ENCODE measurements around the gene DHRS3.
"Not testable (repeated sequence)": the region's sequence is repeated elsewhere in the genome, so short reads cannot be mapped to it uniquely, and the experiment has no call there.

The DHRS3 gene

DNA sequence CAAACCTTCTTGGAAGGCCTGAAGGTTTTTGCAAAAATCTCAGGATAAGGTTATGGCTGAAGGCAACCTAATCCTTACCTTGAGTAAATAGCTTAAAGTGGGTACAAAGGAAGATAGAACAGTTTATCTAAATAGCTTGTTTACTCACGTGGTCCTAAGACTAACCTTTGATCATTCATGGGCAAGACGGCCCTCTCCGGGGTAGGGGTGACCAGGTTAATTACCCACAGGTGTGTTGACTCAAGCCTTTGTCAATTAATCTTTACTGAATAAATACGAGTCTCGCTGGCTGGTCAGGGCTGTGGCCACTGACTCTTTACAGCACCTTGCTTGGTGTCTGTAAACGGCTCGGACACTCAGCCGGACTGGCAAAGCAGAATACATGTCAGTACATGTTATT lies 36.6 kb upstream of the DHRS3 start:
- H3K4me1 ChIP-seq (ENCODE audit: control insufficient read depth, insufficient read depth, low read length), result no peaks in the 10 kb centered on the region
- H3K36me3 ChIP-seq (ENCODE audit: control insufficient read depth, insufficient read depth, low read length), result no peaks in the 10 kb centered on the region
- H3K9ac ChIP-seq (ENCODE audit: low read depth, low read length), result no peak overlapping the region
- no peak overlapping the region for H3K4me3 ChIP-seq (ENCODE audit: low read depth, low read length)
- H3K27me3 ChIP-seq (ENCODE audit: control insufficient read depth, insufficient read depth, low read length), result no peaks in the 10 kb centered on the region; the same call in 1 of the 2 replicates
- no peaks in the 10 kb centered on the region; the same call in 1 of the 2 replicates for H3K9me3 ChIP-seq (ENCODE audit: control insufficient read depth, insufficient read depth, low read length)
- no peak overlapping the region for H3K27ac ChIP-seq (ENCODE audit: low read depth, low read length)

DNA sequence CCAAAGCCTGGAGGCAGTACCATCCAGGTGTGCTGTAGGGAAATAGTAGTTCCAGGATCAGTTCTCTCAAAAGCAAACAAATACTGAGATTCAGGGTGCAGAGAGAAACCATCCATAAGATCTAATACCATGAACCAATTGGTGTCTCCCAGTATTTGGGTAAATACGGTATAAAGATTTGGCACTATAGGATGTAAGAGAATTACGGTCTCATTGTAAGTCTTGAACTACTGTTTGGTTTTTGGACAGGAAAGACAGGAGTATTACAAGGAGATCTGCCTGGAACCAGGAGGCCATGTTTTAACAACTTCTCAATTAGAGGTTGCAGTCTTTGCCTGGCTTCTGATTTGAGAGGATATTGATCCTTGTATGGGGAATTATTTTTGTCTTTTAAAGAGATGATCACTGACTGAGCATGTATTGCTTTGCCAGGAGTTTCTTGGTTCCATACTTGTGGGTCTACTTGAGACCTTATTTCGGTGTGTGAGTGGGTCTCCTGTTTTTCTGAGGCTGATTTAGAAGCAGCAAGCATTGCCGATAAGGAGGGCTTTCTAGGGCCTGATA lies 36.1 kb upstream of the DHRS3 start:
- no peaks in the 10 kb centered on the region; the same call in 1 of the 2 replicates for H3K27me3 ChIP-seq (ENCODE audit: control insufficient read depth, insufficient read depth, low read length)
- no peak overlapping the region for H3K9ac ChIP-seq (ENCODE audit: low read depth, low read length)
- H3K9me3 ChIP-seq (ENCODE audit: control insufficient read depth, insufficient read depth, low read length), result no peaks in the 10 kb centered on the region; the same call in 1 of the 2 replicates
- no peaks in the 10 kb centered on the region for H3K4me1 ChIP-seq (ENCODE audit: control insufficient read depth, insufficient read depth, low read length)
- H3K4me3 ChIP-seq (ENCODE audit: low read depth, low read length), result no peak overlapping the region
- no peaks in the 10 kb centered on the region for H3K36me3 ChIP-seq (ENCODE audit: control insufficient read depth, insufficient read depth, low read length)
- no peak overlapping the region for H3K27ac ChIP-seq (ENCODE audit: low read depth, low read length)

DNA sequence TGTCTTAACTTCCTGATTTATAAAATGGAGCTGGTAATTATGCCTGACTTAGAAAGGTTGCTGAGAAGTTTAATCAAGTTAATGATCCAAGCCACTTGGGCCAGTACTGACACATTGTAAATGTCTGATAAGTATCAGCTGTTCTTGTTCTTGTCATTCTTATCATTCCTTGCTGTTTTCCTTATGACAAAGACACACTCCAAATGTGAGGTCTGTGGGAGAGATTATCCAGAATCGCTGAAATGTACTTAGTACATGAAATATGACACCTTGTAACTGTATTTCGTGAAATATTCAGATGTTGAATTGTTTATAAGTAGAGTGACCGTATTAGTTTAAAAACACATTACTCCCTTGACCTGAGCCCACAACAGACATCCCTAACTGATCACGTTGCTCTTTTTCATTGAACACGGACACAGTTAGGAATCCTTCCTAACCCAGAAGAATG lies 32.0 kb upstream of the DHRS3 start:
- Histone ChIP-seq H3K27me3 (ENCODE audit: control insufficient read depth, insufficient read depth, low read length) (no peaks in the 10 kb centered on the region; the same call in 1 of the 2 replicates), H3K36me3 (ENCODE audit: control insufficient read depth, insufficient read depth, low read length) (no peaks in the 10 kb centered on the region)

DNA sequence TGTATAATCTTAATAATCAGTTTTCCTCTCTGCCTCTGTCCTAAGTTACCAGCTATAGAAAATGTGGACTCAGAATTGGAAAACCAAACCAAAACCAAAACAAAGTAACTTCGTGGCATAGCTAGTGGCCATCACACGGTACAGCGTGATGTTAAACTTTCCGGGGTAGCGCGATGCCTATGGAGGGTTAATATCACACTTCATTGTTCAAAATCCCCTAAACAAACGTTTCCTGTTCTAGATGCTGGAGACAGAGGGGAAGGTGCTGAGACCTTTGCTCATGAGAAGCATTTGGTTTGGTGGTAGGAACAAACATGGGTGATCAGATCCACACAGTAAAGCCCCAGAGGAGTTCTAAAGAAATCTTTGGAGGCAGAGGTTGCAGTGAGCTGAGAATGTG lies 30.7 kb upstream of the DHRS3 start:
- no peaks in the 10 kb centered on the region for H3K36me3 ChIP-seq (ENCODE audit: control insufficient read depth, insufficient read depth, low read length)
- no peak overlapping the region for H3K27ac ChIP-seq (ENCODE audit: low read depth, low read length)
- H3K4me3 ChIP-seq (ENCODE audit: low read depth, low read length), result no peak overlapping the region
- no peak overlapping the region for H3K9ac ChIP-seq (ENCODE audit: low read depth, low read length)
- H3K4me1 ChIP-seq (ENCODE audit: control insufficient read depth, insufficient read depth, low read length), result no peaks in the 10 kb centered on the region
- H3K9me3 ChIP-seq (ENCODE audit: control insufficient read depth, insufficient read depth, low read length), result no peaks in the 10 kb centered on the region
- no peaks in the 10 kb centered on the region; the same call in 1 of the 2 replicates for H3K27me3 ChIP-seq (ENCODE audit: control insufficient read depth, insufficient read depth, low read length)

More for the DNA sequence above, 32.0 kb upstream of the DHRS3 start:
- Histone ChIP-seq H3K27ac (ENCODE audit: low read depth, low read length) (no peak overlapping the region), H3K9me3 (ENCODE audit: control insufficient read depth, insufficient read depth, low read length) (no peaks in the 10 kb centered on the region; the same call in 1 of the 2 replicates), H3K9ac (ENCODE audit: low read depth, low read length) (no peak overlapping the region), H3K4me3 (ENCODE audit: low read depth, low read length) (no peak overlapping the region), H3K4me1 (ENCODE audit: control insufficient read depth, insufficient read depth, low read length) (no peaks in the 10 kb centered on the region)

DNA sequence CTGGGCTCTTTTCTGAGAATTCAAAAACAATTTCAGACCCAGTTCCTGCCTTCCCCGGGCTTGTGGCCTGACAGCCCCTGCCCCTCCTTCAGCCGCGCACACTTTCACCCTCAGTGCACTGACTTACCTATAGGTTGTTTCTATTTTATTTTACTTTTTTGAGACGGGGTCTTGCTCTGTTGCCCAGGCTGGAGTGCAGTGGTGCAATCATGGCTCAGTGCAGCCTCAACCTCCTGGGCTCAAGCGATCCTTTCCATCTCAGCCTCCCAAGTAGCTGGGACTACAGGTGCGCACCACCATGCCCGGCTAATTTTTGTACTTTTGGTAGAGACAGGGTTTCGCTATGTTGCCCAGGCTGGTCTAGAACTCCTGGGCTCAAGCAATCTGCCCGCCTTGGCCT lies 27.4 kb upstream of the DHRS3 start:
- not testable (repeated sequence) for H3K27ac ChIP-seq (ENCODE audit: low read depth, low read length); H3K9ac ChIP-seq (ENCODE audit: low read depth, low read length); H3K27me3 ChIP-seq (ENCODE audit: control insufficient read depth, insufficient read depth, low read length); H3K4me3 ChIP-seq (ENCODE audit: low read depth, low read length); H3K36me3 ChIP-seq (ENCODE audit: control insufficient read depth, insufficient read depth, low read length); H3K4me1 ChIP-seq (ENCODE audit: control insufficient read depth, insufficient read depth, low read length)
- H3K9me3 ChIP-seq (ENCODE audit: control insufficient read depth, insufficient read depth, low read length), result peaks cover 11% of the 10 kb centered on the region

DNA sequence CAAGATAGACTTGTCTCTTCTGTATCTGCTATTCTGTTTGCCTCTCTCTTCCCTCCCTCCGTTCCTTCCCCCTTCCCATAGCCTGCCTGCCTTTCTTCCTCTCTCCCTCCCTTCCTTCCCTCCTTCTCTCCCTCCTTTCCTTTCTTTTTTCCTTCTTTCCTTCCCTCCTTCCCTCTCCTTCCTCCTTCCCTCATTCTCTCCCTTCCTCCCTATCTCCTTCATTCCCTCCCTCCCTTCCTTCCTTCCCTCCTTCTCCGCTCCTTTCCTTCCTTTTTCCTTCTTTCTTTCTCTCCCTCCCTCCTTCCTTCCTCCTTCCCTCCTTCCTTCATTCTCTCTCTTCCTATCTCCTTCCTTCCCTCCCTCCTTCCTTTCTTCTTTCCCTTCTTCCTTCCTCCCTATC lies 26.8 kb upstream of the DHRS3 start:
- Histone ChIP-seq H3K27me3 (ENCODE audit: control insufficient read depth, insufficient read depth, low read length) (no peaks in the 10 kb centered on the region), H3K4me3 (ENCODE audit: low read depth, low read length) (no peak overlapping the region), H3K36me3 (ENCODE audit: control insufficient read depth, insufficient read depth, low read length) (no peaks in the 10 kb centered on the region), H3K9ac (ENCODE audit: low read depth, low read length) (no peak overlapping the region), H3K4me1 (ENCODE audit: control insufficient read depth, insufficient read depth, low read length) (no peaks in the 10 kb centered on the region), H3K27ac (ENCODE audit: low read depth, low read length) (no peak overlapping the region), H3K9me3 (ENCODE audit: control insufficient read depth, insufficient read depth, low read length) (peaks cover 17% of the 10 kb centered on the region)

DNA sequence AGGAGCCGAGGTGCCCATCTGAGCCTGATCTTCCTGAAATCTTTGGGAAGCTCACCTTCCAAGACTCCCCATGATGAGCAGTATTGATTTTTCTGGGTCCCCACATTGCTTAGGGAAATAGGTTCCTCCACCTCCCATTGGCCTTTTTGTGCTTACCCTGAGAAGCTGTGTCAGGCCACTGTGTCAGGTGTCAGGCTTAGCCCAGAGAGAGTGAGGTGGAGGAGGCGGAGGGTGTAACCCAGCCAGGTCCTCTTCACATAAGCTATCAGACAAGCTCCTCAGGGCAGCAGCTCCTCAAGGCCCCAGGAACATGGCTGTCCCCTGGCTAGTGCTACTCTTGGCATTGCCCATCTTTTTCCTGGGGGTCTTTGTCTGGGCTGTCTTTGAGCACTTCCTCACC lies 26.2 kb upstream of the DHRS3 start:
- peaks cover 22% of the 10 kb centered on the region for H3K9me3 ChIP-seq (ENCODE audit: control insufficient read depth, insufficient read depth, low read length)

DNA sequence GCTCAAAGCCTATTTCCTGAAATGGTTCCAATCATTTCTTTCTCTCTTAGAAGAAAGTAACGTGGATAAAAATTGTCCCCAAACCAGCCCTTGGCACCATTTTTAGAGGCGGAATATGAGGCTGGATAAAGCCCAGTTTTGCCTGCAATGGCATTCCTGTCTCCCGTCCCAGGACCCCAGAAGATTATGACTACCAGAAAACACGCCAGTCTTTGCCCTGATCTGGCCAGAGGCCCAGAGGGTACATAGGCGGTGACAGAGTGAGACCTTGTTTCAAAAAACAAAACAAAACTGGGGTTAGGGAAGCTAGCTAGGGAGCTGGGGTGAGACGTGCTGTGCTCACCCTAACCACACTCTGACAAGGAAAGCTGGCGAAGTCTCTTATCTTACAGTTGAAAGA lies 25.8 kb upstream of the DHRS3 start, which contains the start of gene AADACL4:
AADACL4 (plus strand) TSS at position 301 of the 400 bp plus-strand sequence. CDS start 462 bp downstream, outside the sequence.
- H3K4me3 ChIP-seq (ENCODE audit: low read depth, low read length), result no peak within 1 kb of the TSS

More for the DNA sequence above, 26.2 kb upstream of the DHRS3 start:
- no peaks in the 10 kb centered on the region for H3K36me3 ChIP-seq (ENCODE audit: control insufficient read depth, insufficient read depth, low read length)
- H3K27ac ChIP-seq (ENCODE audit: low read depth, low read length), result no peak overlapping the region
- no peak overlapping the region for H3K9ac ChIP-seq (ENCODE audit: low read depth, low read length)
- no peak overlapping the region for H3K4me3 ChIP-seq (ENCODE audit: low read depth, low read length)
- no peaks in the 10 kb centered on the region for H3K4me1 ChIP-seq (ENCODE audit: control insufficient read depth, insufficient read depth, low read length)
- H3K27me3 ChIP-seq (ENCODE audit: control insufficient read depth, insufficient read depth, low read length), result no peaks in the 10 kb centered on the region

DNA sequence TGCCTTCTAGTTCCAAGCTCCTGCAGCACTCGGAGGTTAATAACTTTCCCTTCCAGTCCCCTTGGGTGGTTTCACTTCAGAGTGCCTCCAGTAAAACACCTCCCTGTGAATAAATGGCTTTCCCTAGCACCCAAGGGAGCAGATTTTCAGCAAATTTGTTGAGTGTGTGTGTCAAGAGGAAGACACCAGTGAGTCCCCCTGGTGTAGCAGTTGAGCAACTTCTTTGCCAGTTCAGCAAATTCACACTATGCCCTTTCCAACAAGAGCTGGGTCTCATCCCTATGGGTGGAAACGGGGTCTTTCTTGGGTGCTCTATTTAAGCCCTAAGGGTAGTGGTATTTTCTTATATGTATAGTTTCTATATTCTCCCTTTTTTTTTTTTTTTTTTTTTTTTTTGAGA lies 25.1 kb upstream of the DHRS3 start:
- H3K27ac ChIP-seq (ENCODE audit: low read depth, low read length), result no peak overlapping the region
- H3K9me3 ChIP-seq (ENCODE audit: control insufficient read depth, insufficient read depth, low read length), result peaks cover 32% of the 10 kb centered on the region
- no peaks in the 10 kb centered on the region for H3K4me1 ChIP-seq (ENCODE audit: control insufficient read depth, insufficient read depth, low read length)
- H3K27me3 ChIP-seq (ENCODE audit: control insufficient read depth, insufficient read depth, low read length), result no peaks in the 10 kb centered on the region
- H3K36me3 ChIP-seq (ENCODE audit: control insufficient read depth, insufficient read depth, low read length), result no peaks in the 10 kb centered on the region
- no peak overlapping the region for H3K4me3 ChIP-seq (ENCODE audit: low read depth, low read length)
- H3K9ac ChIP-seq (ENCODE audit: low read depth, low read length), result no peak overlapping the region

More for the DNA sequence above, 25.8 kb upstream of the DHRS3 start, which contains the start of gene AADACL4:
- H3K9ac ChIP-seq (ENCODE audit: low read depth, low read length), result no peak within 1 kb of the TSS
- H3K9me3 ChIP-seq (ENCODE audit: control insufficient read depth, insufficient read depth, low read length), result peaks cover 27% of the 10 kb centered on the region
- no peak within 1 kb of the TSS for H3K27ac ChIP-seq (ENCODE audit: low read depth, low read length)
- no peaks in the 10 kb centered on the region for H3K27me3 ChIP-seq (ENCODE audit: control insufficient read depth, insufficient read depth, low read length)
- no peaks in the 10 kb centered on the region for H3K36me3 ChIP-seq (ENCODE audit: control insufficient read depth, insufficient read depth, low read length)
- H3K4me1 ChIP-seq (ENCODE audit: control insufficient read depth, insufficient read depth, low read length), result no peaks in the 10 kb centered on the region

DNA sequence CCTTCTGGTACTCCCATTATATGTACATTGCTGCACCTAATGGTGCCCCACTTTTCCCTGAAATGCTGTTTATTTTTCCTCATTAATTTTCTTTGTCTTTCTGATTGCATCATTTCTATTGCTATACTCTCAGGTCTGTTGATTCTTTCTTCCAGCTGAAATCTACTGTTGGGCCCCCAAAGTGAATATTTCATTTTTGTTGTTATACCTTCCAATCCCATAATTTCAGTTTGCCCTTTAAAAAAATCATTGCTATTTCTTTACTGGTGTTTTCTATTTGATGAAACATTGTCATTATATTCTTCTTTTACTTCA lies 22.9 kb upstream of the DHRS3 start:
- Histone ChIP-seq H3K4me3 (ENCODE audit: low read depth, low read length) (no peak overlapping the region), H3K27ac (ENCODE audit: low read depth, low read length) (no peak overlapping the region), H3K9me3 (ENCODE audit: control insufficient read depth, insufficient read depth, low read length) (peaks cover 36% of the 10 kb centered on the region), H3K36me3 (ENCODE audit: control insufficient read depth, insufficient read depth, low read length) (no peaks in the 10 kb centered on the region), H3K27me3 (ENCODE audit: control insufficient read depth, insufficient read depth, low read length) (no peaks in the 10 kb centered on the region), H3K9ac (ENCODE audit: low read depth, low read length) (no peak overlapping the region), H3K4me1 (ENCODE audit: control insufficient read depth, insufficient read depth, low read length) (peaks cover 9% of the 10 kb centered on the region; the same call in 1 of the 2 replicates)

DNA sequence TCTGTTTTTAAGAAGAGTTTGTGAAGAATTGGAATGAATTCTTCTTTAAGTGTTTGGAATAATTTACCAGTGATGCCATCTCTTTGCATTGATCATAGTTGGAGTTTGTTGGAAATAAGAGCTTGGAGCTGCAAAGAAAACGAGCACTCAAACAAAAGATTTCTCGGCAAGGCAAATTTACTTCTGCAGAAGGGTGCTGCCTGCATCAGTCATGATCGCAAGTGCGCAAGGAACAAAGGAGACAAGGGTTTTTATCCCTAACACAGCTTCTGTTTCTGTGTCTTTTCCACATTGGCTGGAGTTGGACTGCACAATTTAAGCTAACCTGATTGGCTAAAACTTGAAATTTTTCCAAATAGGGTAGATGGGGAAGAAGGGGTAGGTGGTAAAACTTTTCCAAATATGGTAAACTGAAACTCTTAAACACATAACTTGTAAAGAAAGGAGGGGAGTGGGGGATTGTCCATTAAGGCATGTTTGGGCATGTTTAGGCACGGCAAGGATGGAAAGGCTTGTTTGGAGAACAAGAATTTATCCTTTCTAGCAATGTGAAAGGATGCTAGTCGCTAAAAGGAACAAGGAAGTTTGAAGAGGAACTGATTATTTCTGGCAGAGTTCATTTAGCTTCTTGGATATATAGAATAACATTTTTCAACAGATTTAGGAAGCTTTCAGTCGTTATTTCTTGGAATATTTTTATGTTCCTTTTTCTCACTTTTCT lies 22.4 kb upstream of the DHRS3 start:
- Histone ChIP-seq H3K4me1 (ENCODE audit: control insufficient read depth, insufficient read depth, low read length) (peaks cover 9% of the 10 kb centered on the region; the same call in 1 of the 2 replicates), H3K27me3 (ENCODE audit: control insufficient read depth, insufficient read depth, low read length) (no peaks in the 10 kb centered on the region), H3K9me3 (ENCODE audit: control insufficient read depth, insufficient read depth, low read length) (peaks cover 36% of the 10 kb centered on the region), H3K27ac (ENCODE audit: low read depth, low read length) (no peak overlapping the region), H3K4me3 (ENCODE audit: low read depth, low read length) (no peak overlapping the region), H3K36me3 (ENCODE audit: control insufficient read depth, insufficient read depth, low read length) (no peaks in the 10 kb centered on the region), H3K9ac (ENCODE audit: low read depth, low read length) (no peak overlapping the region)
